Endothelial cell of umbilical vein (primary cell): Measurements from ENCODE around the gene LFNG. TPM values are rescaled to one million over a fixed set of nuclear protein-coding genes. Genes with fewer than 3 reads are reported as not detected.

ENCODE experiments used
- BruUV-seq: library from RNA; stranded (reverse); fragments of 400-500 nt; replicated peaks from 2 replicates; lab custom pipeline; 2021; lab: Mats Ljungman, UMichigan
- CTCF ChIA-PET: fragments of 300-600, 350-600 bp; sonication (Branson Sonifier 250); formaldehyde crosslinking; loops from one replicate; lab custom pipeline; 2021; ENCODE audit warnings: antibody characterized with exemption, inconsistent platforms; lab: Charles Lee
- POLR2A ChIA-PET: fragments of 300-600, 350-600 bp; sonication (Branson Sonifier 250); formaldehyde crosslinking; loops from one replicate; lab custom pipeline; 2021; ENCODE audit warnings: antibody characterized with exemption, inconsistent platforms; lab: Charles Lee
- DNase-seq: peaks from one replicate; pipeline ENCODE4 v3.0.0-alpha.2; 2011; ENCODE audit warnings: low read depth, low spot score
- FAIRE-seq: peaks from 2 replicates; lab custom pipeline; 2011; peaks lifted over from hg19 to GRCh38; lab: Jason Lieb, UNC
- H2AFZ ChIP-seq: 2 replicates; pipeline ENCODE4 v1.6.0; 2012; ENCODE audit warnings: low read depth, low read length, control low read depth, inconsistent platforms
- H3K27ac ChIP-seq: 2 replicates; pipeline ENCODE4 v1.5.1; 2011; ENCODE audit warnings: low read depth, mild to moderate bottlenecking, control low read depth, low read length, moderate library complexity; ENCODE audit not compliant: insufficient read depth
- H3K27me3 ChIP-seq, 2 experiments: 2 replicates each; pipeline versions ENCODE4 v1.6.0 to v1.6.1; 2011; ENCODE audit warnings: low read length in 2 of 2, mixed read lengths in 1 of 2; ENCODE audit not compliant: control insufficient read depth in 2 of 2, insufficient read depth in 2 of 2
- H3K36me3 ChIP-seq, 2 experiments: 2 replicates in 1 of 2; 3 replicates in 1 of 2; pipeline ENCODE4 v1.5.1; 2011; ENCODE audit warnings: low read length in 2 of 2, mild to moderate bottlenecking in 1 of 2, moderate library complexity in 1 of 2; ENCODE audit not compliant: control insufficient read depth in 2 of 2, insufficient read depth in 2 of 2; ENCODE audit errors: extremely low read depth in 1 of 2
- H3K4me1 ChIP-seq: 3 replicates; pipeline ENCODE4 v1.5.1; 2011; ENCODE audit warnings: mild to moderate bottlenecking, low read length; ENCODE audit not compliant: control insufficient read depth, insufficient read depth; ENCODE audit errors: extremely low read depth
- H3K4me2 ChIP-seq: 2 replicates; pipeline ENCODE4 v1.6.1; 2011; ENCODE audit warnings: low read length, control low read depth, mixed read lengths; ENCODE audit not compliant: insufficient read depth
- H3K4me3 ChIP-seq, 3 experiments: fragments of 200-600 bp in 1 of 3; sonication (generic), shearing (Covaris generic) in 1 of 3; replicated peaks in 1 of 3; 2 replicates each; pipeline ENCODE4 v1.5.1; 2011 to 2016; ENCODE audit warnings: control low read depth in 3 of 3, low read length in 3 of 3, mild to moderate bottlenecking in 2 of 3, inconsistent platforms in 1 of 3, low read depth in 1 of 3, moderate library complexity in 1 of 3; ENCODE audit not compliant: insufficient read depth in 1 of 3
- H3K79me2 ChIP-seq: 2 replicates; pipeline ENCODE4 v1.6.0; 2012; ENCODE audit warnings: low read length, inconsistent platforms; ENCODE audit not compliant: control insufficient read depth, insufficient read depth
- H3K9ac ChIP-seq: replicated peaks from 2 replicates; pipeline ENCODE3; 2011; ENCODE audit warnings: low read length, control low read depth; ENCODE audit not compliant: insufficient read depth; ENCODE audit errors: extremely low read depth
- H3K9me1 ChIP-seq: replicated peaks from 3 replicates; pipeline ENCODE4 v1.6.0; 2011; ENCODE audit warnings: mild to moderate bottlenecking, low read length; ENCODE audit not compliant: control insufficient read depth, insufficient read depth; ENCODE audit errors: extremely low read depth
- H3K9me3 ChIP-seq: replicated peaks from 2 replicates; pipeline ENCODE4 v1.5.1; 2012; ENCODE audit warnings: low read length, inconsistent platforms; ENCODE audit not compliant: control insufficient read depth, insufficient read depth
- H4K20me1 ChIP-seq: replicated peaks from 2 replicates; pipeline ENCODE3; 2011; ENCODE audit warnings: mild to moderate bottlenecking, low read length; ENCODE audit not compliant: control insufficient read depth, insufficient read depth; ENCODE audit errors: extremely low read depth
- CTCF ChIP-seq, 2 donors: IDR thresholded peaks; 1 replicate in 1 of 2; 2 replicates in 1 of 2; pipeline ENCODE4 v1.5.1; 2011; ENCODE audit warnings: low read length in 2 of 2, mild to moderate bottlenecking in 2 of 2, moderate library complexity in 2 of 2, control low read depth in 1 of 2, inconsistent platforms in 1 of 2, low read depth in 1 of 2; ENCODE audit not compliant: insufficient read depth in 1 of 2; ENCODE audit errors: extremely low read depth in 1 of 2
- EZH2 ChIP-seq: IDR thresholded peaks from 2 replicates; pipeline ENCODE4 v1.6.1; 2012; ENCODE audit warnings: borderline replicate concordance, low read depth, mild to moderate bottlenecking, moderate library complexity, low read length, inconsistent platforms; ENCODE audit not compliant: severe bottlenecking
- FOS ChIP-seq: IDR thresholded peaks from 2 replicates; pipeline ENCODE4 v1.6.1; 2011; ENCODE audit warnings: mild to moderate bottlenecking, low read length, moderate library complexity, borderline replicate concordance; ENCODE audit not compliant: insufficient read depth
- GATA2 ChIP-seq: IDR thresholded peaks from 2 replicates; pipeline ENCODE4 v1.7.0; 2011; ENCODE audit warnings: low read depth, mild to moderate bottlenecking, moderate library complexity, mixed read lengths, low read length; ENCODE audit not compliant: insufficient read length, insufficient read depth
- JUN ChIP-seq: IDR thresholded peaks from 2 replicates; pipeline ENCODE4 v1.6.1; 2011; ENCODE audit warnings: borderline replicate concordance, low read depth; ENCODE audit not compliant: insufficient read length, insufficient read depth
- MAX ChIP-seq: IDR thresholded peaks from 2 replicates; pipeline ENCODE4 v1.6.1; 2011; ENCODE audit not compliant: insufficient read depth, insufficient read length
- MYC ChIP-seq: IDR thresholded peaks from one replicate; pipeline ENCODE4 v1.6.1; 2011; ENCODE audit warnings: mild to moderate bottlenecking, low read depth, low read length
- POLR2A ChIP-seq: IDR thresholded peaks from 2 replicates; pipeline ENCODE4 v1.6.1; 2012; ENCODE audit warnings: low read depth, mild to moderate bottlenecking, control low read depth, low read length
- POLR2AphosphoS5 ChIP-seq: IDR thresholded peaks from 2 replicates; pipeline ENCODE4 v1.6.1; 2012; ENCODE audit warnings: low read depth, mild to moderate bottlenecking, control low read depth, low read length, moderate library complexity; ENCODE audit not compliant: insufficient read depth
- dilution Hi-C: fragments of 300-500 bp; cut with MboI; formaldehyde crosslinking; loops from one replicate; pipeline ENCODE4 v1.15.0; 2019; ENCODE audit warnings: low sequenced_read_pairs; ENCODE audit not compliant: extremely low pct_ligation_motif_present
- intact Hi-C: fragments of 100-400 bp; cut with micrococcal nuclease; formaldehyde crosslinking; loops from one replicate; pipeline ENCODE4 v1.10.0; 2022
- polyA plus RNA-seq, 4 experiments: library from polyadenylated mRNA; depleted of rRNA in 3 of 4; stranded (reverse) in 3 of 4; unstranded in 1 of 4; fragments of >200 nt; gene quantifications; 2 replicates each; pipeline versions ENCODE4 v1.2.1 to v1.2.3, GENCODE V29; 2011 to 2012; ENCODE audit warnings: missing spikeins in 1 of 4
- total RNA-seq: library from RNA; stranded (reverse); gene quantifications from 2 replicates; pipeline ENCODE4 v1.2.3, GENCODE V29; 2021

Gene LFNG
- total and polyA plus RNA-seq, 2 donors (not counting 3 experiments of a cell fraction or from before 2014, with no cell fraction given) = 12.6 to 13.1 TPM

DNA sequence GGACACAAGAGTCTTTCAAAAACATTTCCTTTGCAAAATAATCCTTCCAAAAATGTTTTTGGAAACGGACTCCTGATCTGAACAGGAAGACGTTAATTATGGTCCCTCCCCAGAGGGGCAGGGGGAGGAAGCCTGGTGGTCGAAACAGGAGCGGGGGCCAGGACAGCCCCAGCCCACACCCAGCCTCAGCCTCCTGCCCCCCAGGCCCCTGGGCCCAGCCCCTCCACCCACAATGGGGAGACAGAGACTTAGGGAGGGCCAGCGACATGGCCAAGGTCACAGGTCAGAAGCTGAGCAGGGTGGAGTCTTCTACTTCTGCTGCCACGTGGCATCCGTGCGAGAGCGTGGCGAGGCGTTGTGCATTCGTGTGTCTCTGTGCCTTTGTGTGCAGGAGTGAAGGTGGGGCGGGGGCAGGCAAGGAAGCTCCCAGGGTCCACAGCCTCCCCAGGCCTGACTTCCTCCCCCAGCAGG, 29.4 kb upstream of the LFNG start:
- FAIRE-seq (no peak), DNase-seq (no peak)
- POLR2A ChIA-PET = no interaction called here
- Histone ChIP-seq H3K9me3 (no peaks in the 10 kb centered on the region), H3K27me3 (no peaks in the 10 kb centered on the region), H3K79me2 (no peaks in the 10 kb centered on the region), H2AFZ (no peak overlapping the region), H4K20me1 (no peaks in the 10 kb centered on the region), H3K9ac (no peak overlapping the region), H3K4me3 (no peak overlapping the region), H3K9me1 (no peaks in the 10 kb centered on the region), H3K36me3 (no peaks in the 10 kb centered on the region), H3K4me2 (no peak overlapping the region), H3K4me1 (no peaks in the 10 kb centered on the region), H3K27ac (no peak overlapping the region)
- intact Hi-C loops = no loop called here
- dilution Hi-C loops = no loop called here
- TF ChIP-seq EZH2 (no peak), CTCF (IDR thresholded peaks at IDR 0.05; ENCODE audit: extremely low read depth in 1 of 2, insufficient read depth in 1 of 2, low read depth in 1 of 2, low read length in 2 of 2) (no peak), GATA2 (no peak), POLR2AphosphoS5 (no peak), POLR2A (no peak)
- BruUV-seq = no TSS peak
- CTCF ChIA-PET = interaction anchor here (1.0 kb wide), 1 partner anchor 39 kb away, joined by 3 read pairs; no protein-coding TSS in a partner anchor

DNA sequence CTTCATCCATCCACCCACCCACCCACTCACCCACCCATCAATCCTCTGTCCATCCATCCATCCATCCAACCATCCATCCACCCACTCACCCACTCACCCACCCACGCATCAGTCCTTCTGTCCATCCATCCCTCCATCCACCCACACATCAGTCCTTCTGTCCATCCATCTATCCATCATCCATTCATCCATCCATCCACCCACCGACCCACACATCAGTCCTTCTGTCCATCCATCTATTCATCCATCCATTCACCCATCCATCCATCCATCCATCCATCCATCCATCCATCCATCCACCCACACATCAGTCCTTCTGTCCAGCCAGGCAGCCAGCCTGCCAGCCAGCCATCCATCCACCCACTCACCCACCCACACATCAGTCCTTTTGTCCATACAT, 27.5 kb upstream of the LFNG start:
- dilution Hi-C loops = no loop called here
- TF ChIP-seq JUN (no peak), EZH2 (no peak), POLR2AphosphoS5 (no peak), POLR2A (no peak), MAX (no peak), CTCF (IDR thresholded peaks at IDR 0.05; ENCODE audit: extremely low read depth in 1 of 2, insufficient read depth in 1 of 2, low read depth in 1 of 2, low read length in 2 of 2) (no peak), GATA2 (no peak), FOS (no peak), MYC (no peak)
- Histone ChIP-seq H2AFZ (no peak overlapping the region), H3K36me3 (no peaks in the 10 kb centered on the region), H3K9me3 (no peaks in the 10 kb centered on the region), H4K20me1 (no peaks in the 10 kb centered on the region), H3K4me2 (no peak overlapping the region), H3K27me3 (no peaks in the 10 kb centered on the region), H3K79me2 (no peaks in the 10 kb centered on the region), H3K9ac (no peak overlapping the region), H3K4me1 (no peaks in the 10 kb centered on the region), H3K27ac (no peak overlapping the region), H3K4me3 (no peak overlapping the region), H3K9me1 (no peaks in the 10 kb centered on the region)
- DNase-seq (no peak), FAIRE-seq (no peak)
- ChIA-PET POLR2A (no interaction called here), CTCF (interaction anchor here (1.5 kb wide), 1 partner anchor 10 kb away, joined by 4 read pairs; no protein-coding TSS in a partner anchor)
- intact Hi-C loops = no loop called here
- no TSS peak for BruUV-seq
